OCI-LY3 (cell line): ENCODE data around the gene IQCE.

Experiments
- EZH2phosphoT487 ChIP-seq: fragments of 200-600 bp; shearing (Covaris generic); IDR thresholded peaks from 2 replicates; pipeline ENCODE4 v1.6.1; 2018; ENCODE audit warnings: antibody characterized with exemption, mixed run types, low read depth
- TF ChIP-seq, protein P1 (sequence below): fragments of 200-600, 300-600 bp; sonication (generic); IDR thresholded peaks from 2 replicates; pipeline ENCODE4 v1.5.1; 2014; ENCODE audit warnings: antibody characterized with exemption, low read length, low read depth

GRCh38 chr7:2540133-2540532, 18.6 kb upstream of the IQCE start:
- TF ChIP-seq, protein P1, sequence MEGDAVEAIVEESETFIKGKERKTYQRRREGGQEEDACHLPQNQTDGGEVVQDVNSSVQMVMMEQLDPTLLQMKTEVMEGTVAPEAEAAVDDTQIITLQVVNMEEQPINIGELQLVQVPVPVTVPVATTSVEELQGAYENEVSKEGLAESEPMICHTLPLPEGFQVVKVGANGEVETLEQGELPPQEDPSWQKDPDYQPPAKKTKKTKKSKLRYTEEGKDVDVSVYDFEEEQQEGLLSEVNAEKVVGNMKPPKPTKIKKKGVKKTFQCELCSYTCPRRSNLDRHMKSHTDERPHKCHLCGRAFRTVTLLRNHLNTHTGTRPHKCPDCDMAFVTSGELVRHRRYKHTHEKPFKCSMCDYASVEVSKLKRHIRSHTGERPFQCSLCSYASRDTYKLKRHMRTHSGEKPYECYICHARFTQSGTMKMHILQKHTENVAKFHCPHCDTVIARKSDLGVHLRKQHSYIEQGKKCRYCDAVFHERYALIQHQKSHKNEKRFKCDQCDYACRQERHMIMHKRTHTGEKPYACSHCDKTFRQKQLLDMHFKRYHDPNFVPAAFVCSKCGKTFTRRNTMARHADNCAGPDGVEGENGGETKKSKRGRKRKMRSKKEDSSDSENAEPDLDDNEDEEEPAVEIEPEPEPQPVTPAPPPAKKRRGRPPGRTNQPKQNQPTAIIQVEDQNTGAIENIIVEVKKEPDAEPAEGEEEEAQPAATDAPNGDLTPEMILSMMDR, result no peak
- TF ChIP-seq EZH2phosphoT487, result no peak
